Ishikawa (cell line): ENCODE measurements around the gene DNAJC5.

Experiments used
- CEBPB ChIP-seq: IDR thresholded peaks from 2 replicates; pipeline ENCODE4 v1.6.1; 2012
- CREB1 ChIP-seq: IDR thresholded peaks from 2 replicates; pipeline ENCODE4 v1.6.1; 2012; ENCODE audit warnings: low read depth
- EGR1 ChIP-seq: IDR thresholded peaks from 2 replicates; pipeline ENCODE4 v1.6.1; 2012
- EP300 ChIP-seq: IDR thresholded peaks from 2 replicates; pipeline ENCODE4 v1.6.1; 2012; ENCODE audit warnings: borderline replicate concordance
- FOXM1 ChIP-seq: IDR thresholded peaks from 2 replicates; pipeline ENCODE4 v1.6.1; 2012; ENCODE audit warnings: low read depth, borderline replicate concordance
- MAX ChIP-seq: IDR thresholded peaks from 2 replicates; pipeline ENCODE4 v1.6.1; 2012
- NFIC ChIP-seq: IDR thresholded peaks from 2 replicates; pipeline ENCODE4 v1.6.1; 2012
- RAD21 ChIP-seq: IDR thresholded peaks from 2 replicates; pipeline ENCODE4 v1.6.1; 2012; ENCODE audit warnings: low read depth
- TAF1 ChIP-seq: IDR thresholded peaks from 2 replicates; pipeline ENCODE4 v1.6.1; 2012; ENCODE audit warnings: low read depth, mild to moderate bottlenecking
- TCF12 ChIP-seq: IDR thresholded peaks from 2 replicates; pipeline ENCODE4 v1.6.1; 2012; ENCODE audit warnings: low read depth
- TEAD4 ChIP-seq: IDR thresholded peaks from 2 replicates; pipeline ENCODE4 v1.6.1; 2012
- USF1 ChIP-seq: IDR thresholded peaks from 2 replicates; pipeline ENCODE4 v1.6.1; 2012
- TF ChIP-seq, protein P1 (sequence below): IDR thresholded peaks from 2 replicates; pipeline ENCODE4 v1.6.1; 2012; ENCODE audit warnings: low read depth, mild to moderate bottlenecking

DNA sequence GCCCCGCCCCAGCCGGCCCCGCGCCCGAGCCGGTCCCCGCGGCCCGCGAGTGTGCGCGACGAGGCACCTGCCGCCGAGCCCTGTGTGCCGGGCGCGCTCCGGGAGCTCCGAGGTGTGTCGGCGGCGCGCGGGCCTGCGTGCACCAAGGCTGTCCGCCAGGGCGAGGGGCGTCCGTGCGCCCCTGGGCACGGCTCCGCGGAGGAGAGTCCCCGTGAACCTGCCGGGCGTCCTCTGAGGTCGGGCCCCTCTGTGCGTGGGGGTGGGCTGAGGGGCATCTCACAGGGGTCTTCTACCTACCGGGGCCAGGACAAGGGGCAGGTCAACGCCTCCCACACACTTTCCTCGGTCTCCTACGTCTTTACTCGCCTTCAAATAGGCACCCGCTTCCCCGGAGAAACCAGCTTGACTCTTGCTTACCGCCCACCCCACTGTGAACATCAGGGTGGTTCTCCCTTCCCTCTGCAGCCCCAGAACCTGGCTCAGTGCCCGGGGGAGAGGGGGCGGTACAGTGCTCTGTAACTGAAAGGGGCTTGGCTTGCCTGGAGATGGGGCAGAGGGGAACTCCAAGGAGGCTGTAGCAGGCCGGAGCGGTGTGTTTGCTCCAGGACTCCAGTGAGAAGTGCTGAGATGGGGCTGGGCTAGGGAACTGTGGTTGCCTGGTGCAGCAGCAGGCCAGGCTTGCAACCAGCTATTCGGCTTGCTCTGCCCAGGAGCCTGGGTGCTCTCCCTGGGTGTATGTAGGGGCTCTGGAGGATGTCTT, 84.8 kb downstream of the DNAJC5 start, which contains the start of gene SAMD10:
- TF ChIP-seq, protein P1, sequence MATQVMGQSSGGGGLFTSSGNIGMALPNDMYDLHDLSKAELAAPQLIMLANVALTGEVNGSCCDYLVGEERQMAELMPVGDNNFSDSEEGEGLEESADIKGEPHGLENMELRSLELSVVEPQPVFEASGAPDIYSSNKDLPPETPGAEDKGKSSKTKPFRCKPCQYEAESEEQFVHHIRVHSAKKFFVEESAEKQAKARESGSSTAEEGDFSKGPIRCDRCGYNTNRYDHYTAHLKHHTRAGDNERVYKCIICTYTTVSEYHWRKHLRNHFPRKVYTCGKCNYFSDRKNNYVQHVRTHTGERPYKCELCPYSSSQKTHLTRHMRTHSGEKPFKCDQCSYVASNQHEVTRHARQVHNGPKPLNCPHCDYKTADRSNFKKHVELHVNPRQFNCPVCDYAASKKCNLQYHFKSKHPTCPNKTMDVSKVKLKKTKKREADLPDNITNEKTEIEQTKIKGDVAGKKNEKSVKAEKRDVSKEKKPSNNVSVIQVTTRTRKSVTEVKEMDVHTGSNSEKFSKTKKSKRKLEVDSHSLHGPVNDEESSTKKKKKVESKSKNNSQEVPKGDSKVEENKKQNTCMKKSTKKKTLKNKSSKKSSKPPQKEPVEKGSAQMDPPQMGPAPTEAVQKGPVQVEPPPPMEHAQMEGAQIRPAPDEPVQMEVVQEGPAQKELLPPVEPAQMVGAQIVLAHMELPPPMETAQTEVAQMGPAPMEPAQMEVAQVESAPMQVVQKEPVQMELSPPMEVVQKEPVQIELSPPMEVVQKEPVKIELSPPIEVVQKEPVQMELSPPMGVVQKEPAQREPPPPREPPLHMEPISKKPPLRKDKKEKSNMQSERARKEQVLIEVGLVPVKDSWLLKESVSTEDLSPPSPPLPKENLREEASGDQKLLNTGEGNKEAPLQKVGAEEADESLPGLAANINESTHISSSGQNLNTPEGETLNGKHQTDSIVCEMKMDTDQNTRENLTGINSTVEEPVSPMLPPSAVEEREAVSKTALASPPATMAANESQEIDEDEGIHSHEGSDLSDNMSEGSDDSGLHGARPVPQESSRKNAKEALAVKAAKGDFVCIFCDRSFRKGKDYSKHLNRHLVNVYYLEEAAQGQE: no peak
- TF ChIP-seq TCF12: no peak
- no peak for TF ChIP-seq USF1
- TF ChIP-seq CREB1: no peak
- no peak for TF ChIP-seq FOXM1
- 0 out of 2 replicates have a peak, but pooled peaks have one; percentile 24 for TF ChIP-seq MAX
- TF ChIP-seq EGR1: no peak; the same call in 1 of the 2 replicates
- TF ChIP-seq TEAD4: no peak
- TF ChIP-seq EP300: no peak
- no peak for TF ChIP-seq TAF1
- TF ChIP-seq NFIC: peak; percentile 69
- no peak for TF ChIP-seq CEBPB
- no peak for TF ChIP-seq RAD21
